Limb (tissue), 2 donors: ENCODE data around the gene STRBP.
"Not testable (repeated sequence)": the region's sequence is repeated elsewhere in the genome, so short reads cannot be mapped to it uniquely, and the experiment has no call there.

Experiments
- DNase-seq, 2 donors: peaks; one replicate each; pipeline ENCODE4 v3.0.0-alpha.2; 2016; ENCODE audit errors: extremely low spot score in 2 of 2

Gene STRBP

GRCh38 chr9:123250504-123250903 lies 17.9 kb downstream of the STRBP start:
- DNase-seq: no peak

- DNase-seq: not testable (repeated sequence)
Observed at GRCh38 chr9:123249162-123249561, 19.2 kb downstream of the STRBP start.

GRCh38 chr9:123248630-123249029 lies 19.8 kb downstream of the STRBP start:
- no peak for DNase-seq

- DNase-seq: no peak
Observed at GRCh38 chr9:123246534-123246933, 21.9 kb downstream of the STRBP start.

GRCh38 chr9:123239726-123240125 lies 28.7 kb downstream of the STRBP start:
- DNase-seq: no peak

GRCh38 chr9:123238365-123238764 lies 30.0 kb downstream of the STRBP start:
- no peak for DNase-seq

DNA sequence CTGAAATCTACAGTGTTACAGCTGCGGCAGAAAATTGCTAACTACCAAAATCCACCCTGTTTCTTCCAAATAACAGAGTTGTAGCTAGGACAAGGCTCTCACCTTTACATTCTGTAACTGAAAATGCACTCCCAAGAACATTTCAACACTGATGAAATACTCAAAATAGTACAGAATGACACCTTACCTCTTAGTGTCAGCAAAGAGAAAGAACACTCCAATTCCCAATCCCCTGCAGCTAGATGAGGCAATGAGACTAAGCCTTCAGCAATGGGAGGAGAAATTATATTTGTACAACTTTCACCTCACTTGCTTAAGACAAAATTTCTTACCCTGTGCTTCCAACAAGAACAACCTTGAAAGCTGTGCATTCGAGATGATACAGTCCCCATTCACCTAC lies 31.2 kb downstream of the STRBP start:
- DNase-seq: no peak

DNA sequence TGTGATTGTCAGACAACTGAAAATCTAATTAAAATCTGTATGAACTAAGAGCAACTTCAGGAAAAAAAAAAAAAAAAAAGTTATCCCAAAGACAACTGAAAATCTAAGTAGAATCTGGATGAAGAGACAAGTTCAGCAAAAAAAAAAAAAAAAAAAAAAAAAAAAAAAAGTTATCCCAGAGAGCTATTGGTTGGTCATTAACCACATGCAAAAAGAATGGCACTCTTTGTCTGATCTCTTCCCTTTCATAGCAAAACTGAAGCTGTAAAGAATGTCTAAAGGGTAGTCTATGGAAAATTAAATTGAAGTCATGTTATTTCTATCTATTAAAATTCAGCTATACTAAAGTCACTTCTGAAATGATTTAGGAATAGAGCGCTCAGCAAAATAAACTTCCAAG lies 32.9 kb downstream of the STRBP start:
- no peak for DNase-seq

- DNase-seq: no peak
Observed at GRCh38 chr9:123234853-123235252, 33.5 kb downstream of the STRBP start.

DNA sequence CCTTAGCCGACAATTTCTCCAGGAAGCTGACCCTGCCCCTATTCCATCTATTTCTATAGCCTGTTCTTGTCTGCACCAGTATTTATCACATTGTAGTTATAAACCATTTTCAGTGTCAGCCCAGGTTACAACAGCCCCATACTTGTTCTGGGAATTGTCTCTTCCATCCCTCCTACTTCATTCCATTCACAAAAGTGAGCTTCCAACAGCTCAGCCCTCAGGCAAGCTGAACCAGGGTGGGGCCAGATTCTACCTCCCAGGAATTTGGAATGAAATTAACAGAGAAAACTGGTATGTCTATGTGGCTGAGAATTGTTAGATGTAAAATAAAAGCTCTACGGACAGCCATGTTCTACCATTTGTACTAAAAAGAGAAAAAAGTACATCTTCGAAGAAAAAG lies 36.1 kb downstream of the STRBP start:
- DNase-seq: no peak

GRCh38 chr9:123231421-123231820 lies 37.0 kb downstream of the STRBP start:
- DNase-seq: no peak

DNA sequence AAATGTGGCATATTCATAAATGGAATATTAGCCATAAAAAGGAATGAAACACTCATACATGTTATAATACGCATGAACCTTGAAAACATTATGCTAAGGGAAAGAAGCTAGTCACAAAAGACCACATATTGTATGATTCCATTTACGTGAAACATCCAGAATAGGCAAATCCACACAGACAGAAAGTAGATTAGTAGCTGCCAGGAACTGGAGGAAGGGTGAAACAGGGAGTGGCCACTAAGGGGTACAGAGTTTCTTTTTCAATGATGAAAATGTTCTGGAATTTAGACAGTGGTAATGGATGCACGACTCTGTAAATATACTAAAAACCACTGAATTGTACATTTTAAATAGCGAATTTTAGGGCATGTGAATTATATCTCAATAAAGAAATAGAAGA lies 39.4 kb downstream of the STRBP start:
- DNase-seq: no peak

GRCh38 chr9:123225995-123226394 lies 42.4 kb downstream of the STRBP start:
- DNase-seq: no peak

DNA sequence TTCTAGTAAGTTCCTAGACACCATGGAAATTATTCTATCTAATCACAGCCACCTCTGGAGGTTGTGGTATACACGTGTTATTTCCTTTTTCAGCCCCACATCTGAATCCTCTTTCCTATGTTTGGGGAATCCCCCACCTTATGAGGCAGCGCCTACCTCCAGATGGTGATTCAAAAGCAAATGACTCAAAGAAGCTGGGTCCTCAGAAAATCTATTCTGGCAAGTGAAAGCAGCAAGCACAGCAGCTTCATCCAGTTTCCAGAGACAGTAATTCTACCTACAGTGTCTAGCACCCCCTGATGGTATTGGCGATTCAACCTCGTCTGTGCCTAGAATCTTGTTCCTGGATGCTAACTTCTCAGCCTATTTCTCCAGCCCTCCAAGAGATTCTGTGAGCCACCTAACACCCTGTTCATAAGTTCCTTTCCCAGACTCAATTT lies 43.0 kb downstream of the STRBP start:
- no peak for DNase-seq

DNA sequence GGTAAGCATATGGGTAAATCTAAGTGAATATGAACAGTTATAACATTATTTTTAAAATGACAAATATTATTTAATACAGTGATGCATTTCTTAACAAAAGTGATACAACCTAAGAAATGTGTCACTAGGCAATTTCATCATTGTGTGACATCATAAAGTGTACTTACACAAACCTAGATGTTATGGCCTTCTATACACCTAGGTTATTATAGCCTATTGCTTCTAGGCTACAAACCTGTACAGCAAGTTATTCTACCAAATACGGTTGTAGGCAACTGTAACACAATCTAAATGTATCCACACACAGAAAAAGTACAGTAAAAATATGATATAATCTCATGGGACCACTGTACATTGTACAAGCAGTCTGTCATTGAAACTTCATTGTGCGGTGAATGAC lies 48.3 kb downstream of the STRBP start:
- no peak for DNase-seq

DNA sequence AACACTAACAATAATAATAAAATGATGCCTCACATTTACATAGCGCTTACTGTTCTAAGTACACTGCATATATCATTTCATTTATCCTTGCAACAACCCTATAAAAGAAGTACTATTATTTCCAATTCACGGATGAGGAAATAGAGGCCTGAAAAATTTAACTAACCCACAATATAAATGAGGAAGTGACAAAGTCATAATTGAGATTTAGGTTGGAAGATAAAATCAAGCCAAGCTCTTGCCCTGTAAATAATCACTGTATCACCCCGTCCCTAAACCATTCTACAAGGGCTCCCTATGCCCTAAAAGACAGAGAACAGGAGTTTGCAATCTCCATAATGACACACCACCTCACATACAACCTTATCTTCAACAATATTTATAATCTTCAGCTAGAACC lies 49.6 kb downstream of the STRBP start:
- no peak for DNase-seq

- no peak for DNase-seq
Observed at GRCh38 chr9:123217128-123217654, 51.2 kb downstream of the STRBP start.

- DNase-seq: no peak
Observed at GRCh38 chr9:123216251-123216797, 52.1 kb downstream of the STRBP start.

- no peak for DNase-seq
Observed at GRCh38 chr9:123211081-123211480, 57.3 kb downstream of the STRBP start.

DNA sequence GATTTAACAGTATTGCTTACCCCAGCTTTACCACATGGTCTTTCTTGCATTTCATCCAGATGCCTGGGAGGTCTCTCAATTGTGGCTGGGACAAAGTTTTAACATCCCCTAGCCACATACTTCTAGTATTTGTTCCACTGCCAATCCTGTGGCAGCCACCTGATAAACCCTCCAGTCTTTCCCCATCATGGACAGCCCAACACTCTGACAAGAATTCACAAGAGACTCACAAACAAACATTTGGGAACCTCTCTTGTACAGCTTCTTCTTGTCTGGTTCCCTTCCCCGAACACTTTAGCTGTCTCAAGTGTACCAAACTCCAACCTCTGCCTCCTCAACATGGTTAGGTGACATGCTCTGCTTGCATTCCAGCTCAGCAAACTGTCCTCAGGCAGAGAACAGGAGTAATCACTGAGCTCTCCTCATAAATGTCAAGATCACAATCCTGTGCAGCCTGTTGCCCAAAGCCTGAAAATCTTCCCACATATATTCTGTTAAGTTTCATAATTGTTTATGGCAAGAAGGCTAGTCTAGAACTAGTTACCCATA lies 59.7 kb downstream of the STRBP start:
- no peak for DNase-seq

GRCh38 chr9:123206065-123206464 lies 62.3 kb downstream of the STRBP start:
- DNase-seq: no peak

DNA sequence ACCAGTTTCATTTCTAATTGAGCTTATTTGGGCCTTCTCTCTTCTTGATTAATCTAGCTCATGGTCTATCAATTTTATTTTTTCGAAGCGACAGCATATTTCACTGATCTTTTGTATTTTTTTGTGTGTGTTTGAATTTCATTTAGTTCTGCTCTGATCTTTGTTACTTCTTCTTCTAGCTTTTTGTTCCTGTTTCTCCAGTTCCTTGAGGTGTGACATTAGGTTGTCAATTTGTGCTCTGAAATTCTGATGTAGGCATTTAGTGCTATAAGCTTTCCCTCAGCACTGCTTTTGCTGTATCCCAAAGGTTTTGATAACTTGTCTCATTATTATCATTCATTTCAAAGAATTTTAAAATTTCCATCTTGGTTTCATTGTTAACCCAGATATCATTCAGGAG lies 67.3 kb downstream of the STRBP start:
- no peak for DNase-seq

GRCh38 chr9:123200469-123200868 lies 67.9 kb downstream of the STRBP start:
- not testable (repeated sequence) for DNase-seq

GRCh38 chr9:123196124-123196523 lies 72.3 kb downstream of the STRBP start:
- no peak for DNase-seq
